NCI-H128 (cell line): ENCODE results near the gene TAS2R40.

ENCODE experiments used
- DNase-seq: peaks from one replicate; lab custom pipeline; 2025; ENCODE audit not compliant: unreplicated experiment; lab: John Stamatoyannopoulos, UW

Gene TAS2R40

GRCh38 chr7:143222782-143223181 is 945 bp downstream of the TAS2R40 start:
- DNase-seq = no peak

GRCh38 chr7:143223784-143224183 is 1.9 kb downstream of the TAS2R40 start:
- DNase-seq = no peak

GRCh38 chr7:143225047-143225446 is 3.2 kb downstream of the TAS2R40 start:
- no peak for DNase-seq

- no peak for DNase-seq
Observed at GRCh38 chr7:143227806-143228205, 6.0 kb downstream of the TAS2R40 start.

GRCh38 chr7:143229054-143229790 is 7.4 kb downstream of the TAS2R40 start:
- DNase-seq = no peak

- no peak for DNase-seq
Observed at GRCh38 chr7:143230602-143231457, 9.0 kb downstream of the TAS2R40 start.

- no peak for DNase-seq
Observed at GRCh38 chr7:143233816-143234532, 12.1 kb downstream of the TAS2R40 start.

- no peak for DNase-seq
Observed at GRCh38 chr7:143234533-143234875, 12.7 kb downstream of the TAS2R40 start.

- DNase-seq = no peak
Observed at GRCh38 chr7:143235561-143235960, 13.7 kb downstream of the TAS2R40 start.

GRCh38 chr7:143236408-143236990 is 14.7 kb downstream of the TAS2R40 start:
- DNase-seq = no peak

GRCh38 chr7:143237366-143237765 is 15.5 kb downstream of the TAS2R40 start:
- DNase-seq = no peak

GRCh38 chr7:143238289-143238980 is 16.6 kb downstream of the TAS2R40 start:
- DNase-seq = no peak

- no peak for DNase-seq
Observed at GRCh38 chr7:143239813-143240212, 18.0 kb downstream of the TAS2R40 start.

GRCh38 chr7:143240291-143241168 is 18.7 kb downstream of the TAS2R40 start:
- DNase-seq = no peak

GRCh38 chr7:143242306-143242705 is 20.5 kb downstream of the TAS2R40 start:
- DNase-seq = no peak

GRCh38 chr7:143243111-143243510 is 21.3 kb downstream of the TAS2R40 start:
- no peak for DNase-seq

GRCh38 chr7:143243614-143244013 is 21.8 kb downstream of the TAS2R40 start:
- no peak for DNase-seq

GRCh38 chr7:143244321-143244720 is 22.5 kb downstream of the TAS2R40 start:
- no peak for DNase-seq

GRCh38 chr7:143245123-143245522 is 23.3 kb downstream of the TAS2R40 start:
- no peak for DNase-seq

- DNase-seq = no peak
Observed at GRCh38 chr7:143247372-143247771, 25.5 kb downstream of the TAS2R40 start.
